GM21381 (cell line): Measurements from ENCODE around the gene TAL1.

Experiments used
- ATAC-seq: cut with Tn5 transposase; IDR thresholded peaks from one replicate; pipeline ENCODE4 v1.9.1; 2021; ENCODE audit warnings: mild to moderate bottlenecking, moderate library complexity; ENCODE audit not compliant: unreplicated experiment

Gene TAL1

DNA sequence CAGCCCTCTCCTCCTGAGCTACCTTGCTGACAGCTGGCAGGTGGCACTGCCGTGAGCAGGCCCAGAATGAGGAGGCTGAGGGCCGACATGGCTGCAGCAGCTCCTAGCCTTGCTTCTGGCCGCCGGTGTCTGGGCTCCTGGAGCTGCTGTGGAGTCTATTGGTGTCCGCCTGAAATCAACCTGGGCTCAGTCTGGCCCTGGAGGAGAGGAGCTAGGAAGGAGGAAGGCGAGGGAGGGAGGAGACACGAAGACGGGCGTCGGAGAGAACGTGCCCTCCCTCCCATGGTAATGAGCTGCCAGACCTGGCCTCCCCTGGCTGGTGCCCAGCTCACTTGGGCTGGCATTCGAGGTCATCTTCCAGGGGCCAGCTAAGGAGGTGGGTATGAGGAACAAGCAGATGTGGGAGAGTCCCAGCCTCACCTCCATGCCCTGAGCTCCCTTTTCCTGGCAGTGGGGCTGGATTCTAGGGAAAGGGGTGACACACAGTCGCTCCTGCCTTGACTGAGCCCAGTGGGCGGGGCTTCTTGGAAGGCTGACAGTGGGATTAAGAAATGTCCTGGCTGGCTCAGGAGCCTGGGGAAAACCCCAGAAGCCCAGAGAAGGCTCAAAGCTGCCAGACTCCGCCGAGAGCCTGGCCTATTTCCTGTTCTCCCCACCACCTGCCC is 42.0 kb downstream of the TAL1 start, which contains the start of gene PDZK1IP1:
Gene PDZK1IP1 (minus strand): TSS at position 193 of the 665 bp plus-strand sequence. CDS start 104 bp downstream, at position 89.
- no peak for ATAC-seq

DNA sequence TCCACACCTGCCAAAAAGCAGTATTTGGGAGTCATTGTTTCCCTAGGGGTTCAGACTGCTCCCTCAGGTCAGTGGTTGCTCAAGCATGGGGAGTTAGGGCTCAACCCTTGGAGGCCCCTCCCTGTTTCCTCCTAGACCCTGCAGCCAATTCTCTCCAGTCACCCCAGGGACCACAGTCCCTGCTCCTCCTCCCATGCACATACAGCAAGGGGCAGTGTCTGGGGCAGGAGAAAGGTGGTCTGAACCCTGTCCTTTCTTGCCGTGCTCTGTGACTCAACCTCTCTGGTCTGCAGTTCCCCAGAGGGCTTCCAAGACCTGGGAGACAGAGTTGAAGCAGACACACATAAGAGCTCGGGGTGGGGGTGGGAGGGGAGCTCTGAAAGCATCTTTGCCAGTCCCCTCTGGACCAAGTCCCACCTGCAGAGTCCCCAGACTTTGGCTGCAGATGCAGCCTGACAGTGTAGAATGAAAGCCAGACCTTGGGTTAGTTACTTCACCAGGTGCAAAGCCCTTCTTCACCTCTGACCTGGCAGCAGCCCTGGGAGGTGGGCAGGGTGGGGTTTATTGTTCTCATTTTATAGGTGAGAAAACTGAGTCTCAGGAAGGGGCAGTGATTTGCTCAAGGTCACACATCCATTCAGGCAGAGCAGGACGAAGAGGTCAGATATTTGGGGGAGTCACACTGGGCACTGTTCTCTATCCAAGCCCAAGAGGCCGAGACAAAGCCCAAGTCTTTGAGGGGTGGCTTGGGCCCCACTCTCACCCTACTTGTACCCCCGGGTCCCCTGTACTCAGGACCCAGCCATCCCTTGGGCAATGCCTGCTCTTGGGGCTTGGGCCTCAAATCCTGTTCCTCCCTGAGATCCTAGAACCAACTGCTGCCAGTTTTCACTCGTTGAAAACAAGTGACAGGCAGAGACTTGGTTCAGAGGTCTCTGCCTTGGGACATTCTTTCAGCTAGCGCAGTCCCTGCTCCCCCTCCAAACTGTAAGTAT is 42.9 kb downstream of the TAL1 start:
- ATAC-seq: no peak

DNA sequence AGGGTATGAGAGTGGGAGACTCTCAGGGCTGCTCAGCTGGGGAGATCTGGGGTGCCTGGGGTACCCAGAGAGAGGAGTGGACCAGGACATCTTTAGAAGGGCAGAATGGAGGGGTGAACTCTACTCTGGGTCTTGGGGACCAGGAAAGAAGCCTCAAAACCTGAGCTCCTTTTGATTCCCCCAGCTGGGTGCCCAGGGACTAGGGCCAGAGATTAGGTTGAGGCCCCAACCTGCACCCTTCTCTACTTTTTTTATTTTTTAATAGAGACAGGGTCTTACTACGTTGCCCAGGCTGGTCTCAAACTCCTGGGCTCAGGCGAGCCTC is 44.1 kb downstream of the TAL1 start:
- no peak for ATAC-seq

DNA sequence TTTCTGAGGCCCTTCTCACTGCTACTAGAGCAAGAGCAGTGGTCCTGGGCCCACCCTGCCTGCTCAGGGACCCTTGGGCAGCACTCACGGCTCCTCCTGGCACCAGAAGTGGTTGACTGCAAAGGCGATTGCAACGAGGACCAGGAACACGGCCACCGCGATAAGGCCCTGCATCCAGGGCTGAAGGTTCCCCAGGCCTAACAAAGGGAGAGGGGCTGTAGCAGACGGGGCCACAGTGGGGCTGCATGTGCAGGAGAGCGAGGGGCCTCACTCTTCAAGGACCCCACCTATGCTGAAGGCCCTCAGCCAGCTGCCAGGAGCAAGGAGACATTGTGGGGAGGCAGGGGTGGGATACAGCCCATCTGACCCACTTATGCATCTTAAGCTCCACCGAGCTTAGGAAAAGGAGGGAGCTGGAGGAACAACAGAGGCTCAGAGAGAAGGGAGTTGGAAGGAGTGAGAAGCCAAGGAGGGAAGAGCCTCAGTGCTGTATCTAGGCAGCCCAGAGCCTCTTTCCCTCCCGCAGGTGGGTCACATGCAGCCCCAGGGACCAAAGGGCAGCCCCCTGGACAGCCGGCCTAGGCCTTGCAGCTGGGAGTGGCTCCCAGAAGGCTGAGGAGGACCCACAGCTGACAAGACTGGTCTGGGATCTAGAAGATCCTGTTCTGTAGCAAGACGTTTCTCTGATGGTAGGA is 44.6 kb downstream of the TAL1 start:
- ATAC-seq: no peak

DNA sequence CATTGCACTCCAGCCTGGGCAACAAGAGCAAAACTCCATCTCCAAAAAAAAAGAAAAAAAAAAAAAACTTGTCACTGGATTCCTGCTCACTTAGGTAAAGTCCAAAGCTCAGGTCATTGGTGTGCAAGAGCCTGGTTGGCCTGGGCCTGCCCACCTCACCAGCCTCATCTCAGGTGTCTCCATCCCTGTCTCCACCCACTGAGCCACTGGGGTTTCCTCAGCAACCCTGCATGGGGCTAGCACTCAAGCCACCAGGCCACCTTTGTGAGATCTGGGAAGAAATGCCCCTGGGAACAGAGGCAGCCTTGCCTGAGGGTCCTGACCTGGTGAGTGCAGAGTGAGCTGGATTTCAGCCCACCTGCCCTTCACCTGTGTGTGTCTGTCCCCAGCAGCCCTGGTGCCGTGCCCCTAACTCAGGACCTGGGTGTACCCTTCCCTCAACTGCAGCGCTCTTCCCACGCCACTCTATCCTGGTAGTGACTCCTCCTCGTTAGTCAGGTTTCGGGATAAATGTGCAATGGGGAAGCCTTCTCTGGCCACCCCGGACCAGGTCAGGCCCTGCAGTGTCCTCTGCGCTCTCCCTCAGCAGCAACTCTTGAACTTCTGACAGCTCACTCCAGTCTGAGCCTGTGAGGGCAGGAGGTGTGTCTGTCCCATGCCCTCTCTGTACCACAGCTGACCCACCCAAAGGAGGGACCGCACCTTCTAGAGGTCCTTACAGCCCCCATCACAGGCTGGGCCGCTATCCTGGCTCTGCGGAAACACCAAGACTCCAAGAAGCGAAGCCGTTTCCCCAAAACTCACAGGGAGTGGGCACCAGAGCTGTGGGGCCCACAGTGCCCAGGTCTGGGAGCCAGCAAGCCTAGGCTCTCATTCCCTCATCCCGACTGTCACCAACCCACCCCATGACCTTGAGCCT is 45.5 kb downstream of the TAL1 start:
- no peak for ATAC-seq

DNA sequence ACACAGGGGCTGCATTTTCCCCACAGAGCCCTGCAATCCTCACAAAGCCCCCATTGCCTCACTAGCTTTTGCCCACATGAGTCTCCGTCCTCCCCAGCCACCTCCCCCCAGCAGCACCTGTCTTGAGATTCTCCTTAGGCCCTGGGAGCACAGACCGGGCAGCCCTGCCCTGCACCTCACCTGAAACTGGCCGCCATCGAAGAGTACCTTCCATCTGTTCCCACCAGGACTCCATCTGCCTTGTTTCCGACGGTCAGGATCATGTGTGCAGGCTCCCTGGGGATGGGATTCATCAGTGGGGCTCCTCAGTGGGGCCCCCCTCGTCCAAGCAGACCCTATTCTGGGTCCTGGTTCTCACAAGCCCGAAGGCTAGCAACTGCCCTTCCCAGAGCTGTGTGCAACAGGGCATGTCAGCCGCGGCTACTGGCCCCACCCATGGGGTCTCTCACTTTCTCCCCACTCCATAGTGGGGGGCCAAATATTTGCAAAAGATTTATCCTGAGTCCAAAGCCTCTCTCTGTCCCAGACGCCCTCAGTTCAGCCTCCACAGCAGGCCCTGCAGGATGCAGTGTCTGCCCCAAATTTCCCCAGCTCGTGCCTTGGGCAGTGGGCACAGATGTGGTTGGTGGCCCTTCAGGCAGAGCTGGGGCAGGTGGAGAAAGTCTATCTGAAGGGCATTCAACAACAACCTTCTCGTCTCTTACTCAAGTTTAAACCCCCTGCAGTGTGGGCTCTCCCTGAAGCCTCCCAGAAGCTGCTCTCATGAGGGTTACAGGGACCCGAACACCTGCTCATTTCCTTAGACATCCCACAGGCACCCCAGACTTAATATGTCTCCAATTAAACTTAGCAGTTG is 47.0 kb downstream of the TAL1 start:
- ATAC-seq: no peak

DNA sequence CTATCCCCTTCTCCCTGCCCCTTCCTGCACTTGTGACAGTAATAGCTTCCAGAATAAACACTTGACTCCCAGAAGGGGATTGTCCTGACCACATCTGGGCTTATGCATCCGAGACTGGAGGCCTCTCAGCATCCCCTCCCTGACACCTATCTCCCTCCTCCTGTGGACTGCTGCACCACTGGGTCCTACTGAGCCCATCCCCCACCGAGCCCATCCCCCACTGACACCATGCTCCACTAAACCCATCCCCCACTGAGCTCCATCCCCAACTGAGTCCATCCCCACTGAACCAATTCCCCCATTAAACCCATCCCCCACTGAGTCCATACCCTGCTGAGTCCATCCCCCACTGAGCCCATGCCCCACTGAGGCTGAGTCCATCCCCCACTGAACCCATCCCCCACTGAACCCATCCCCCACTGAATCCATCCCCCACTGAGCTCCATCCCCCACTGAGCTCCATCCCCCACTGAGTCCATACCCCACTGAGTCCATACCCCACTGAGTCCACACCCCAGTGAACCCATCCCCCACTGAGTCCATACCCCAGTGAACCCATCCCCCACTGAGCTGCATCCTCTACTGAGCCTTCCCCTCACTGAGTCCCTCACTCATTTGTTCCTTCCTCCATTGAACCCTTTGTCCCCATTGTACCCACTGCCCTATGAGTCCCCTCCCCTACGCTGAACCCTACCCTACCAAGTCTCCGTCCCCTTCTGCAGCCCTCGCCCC is 47.8 kb downstream of the TAL1 start:
- ATAC-seq: no peak

DNA sequence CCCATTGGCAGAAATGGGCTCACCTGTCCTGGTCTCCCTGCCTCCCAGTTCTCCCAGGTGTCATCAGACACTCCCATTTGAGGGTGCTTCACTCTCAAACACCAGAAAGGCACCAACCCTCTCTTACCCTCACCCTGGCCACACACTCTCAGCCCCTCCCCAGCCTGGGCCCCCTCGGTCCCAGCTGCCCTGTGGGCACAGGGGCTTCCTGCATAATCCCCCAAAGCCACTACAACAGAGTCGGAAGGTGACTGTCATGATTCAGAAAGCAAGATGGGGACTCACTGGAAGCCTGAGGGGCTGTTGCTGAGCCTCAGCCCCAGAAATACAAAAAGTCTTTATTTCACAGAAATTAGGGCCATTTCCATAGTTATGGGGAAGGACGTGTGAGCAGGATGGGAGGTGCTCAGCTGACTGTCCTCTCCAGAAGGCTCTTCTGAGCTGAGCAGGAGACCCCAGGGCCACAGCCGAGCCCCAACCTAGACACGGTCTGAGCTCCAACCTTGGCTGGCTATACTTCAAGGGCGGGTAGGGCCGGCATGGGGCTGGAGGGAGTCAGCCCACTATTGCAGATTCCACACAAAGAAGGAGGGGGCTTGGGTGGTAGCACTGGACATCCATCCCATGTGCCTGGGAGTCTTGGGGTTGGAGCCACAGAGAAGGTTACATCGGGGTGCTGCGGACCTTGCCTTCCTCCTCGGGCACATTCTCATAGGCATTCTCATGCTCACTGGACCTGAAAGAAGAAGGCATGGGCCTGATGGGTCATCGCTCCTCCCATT is 48.5 kb downstream of the TAL1 start:
- ATAC-seq: no peak

DNA sequence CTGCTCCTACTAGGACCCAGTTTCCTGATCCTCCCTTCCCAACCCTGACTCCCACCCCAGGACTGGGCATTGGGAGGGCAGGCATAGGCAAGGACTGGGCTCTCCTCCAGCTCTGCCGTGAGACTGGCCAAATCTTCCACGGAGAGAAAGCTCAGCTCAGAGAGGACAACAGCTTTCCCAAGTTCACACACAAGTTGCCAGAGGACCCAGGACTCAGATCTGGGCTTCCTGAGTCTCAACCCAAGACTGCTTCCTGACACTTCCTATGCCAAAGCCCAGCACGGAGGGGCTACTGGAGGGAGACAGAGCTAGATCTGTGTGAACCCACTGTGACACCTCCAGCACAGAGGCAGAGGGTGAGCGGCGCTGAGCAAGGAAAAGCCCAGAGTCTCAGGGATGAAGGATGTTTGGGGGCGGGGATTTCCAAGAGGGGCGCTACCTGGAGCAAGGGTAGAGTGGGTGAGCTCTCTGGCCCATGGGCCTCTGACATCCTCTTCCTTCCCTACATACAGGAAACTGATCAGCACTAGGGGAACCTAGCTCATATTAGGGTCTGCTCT is 49.3 kb downstream of the TAL1 start:
- ATAC-seq: no peak

DNA sequence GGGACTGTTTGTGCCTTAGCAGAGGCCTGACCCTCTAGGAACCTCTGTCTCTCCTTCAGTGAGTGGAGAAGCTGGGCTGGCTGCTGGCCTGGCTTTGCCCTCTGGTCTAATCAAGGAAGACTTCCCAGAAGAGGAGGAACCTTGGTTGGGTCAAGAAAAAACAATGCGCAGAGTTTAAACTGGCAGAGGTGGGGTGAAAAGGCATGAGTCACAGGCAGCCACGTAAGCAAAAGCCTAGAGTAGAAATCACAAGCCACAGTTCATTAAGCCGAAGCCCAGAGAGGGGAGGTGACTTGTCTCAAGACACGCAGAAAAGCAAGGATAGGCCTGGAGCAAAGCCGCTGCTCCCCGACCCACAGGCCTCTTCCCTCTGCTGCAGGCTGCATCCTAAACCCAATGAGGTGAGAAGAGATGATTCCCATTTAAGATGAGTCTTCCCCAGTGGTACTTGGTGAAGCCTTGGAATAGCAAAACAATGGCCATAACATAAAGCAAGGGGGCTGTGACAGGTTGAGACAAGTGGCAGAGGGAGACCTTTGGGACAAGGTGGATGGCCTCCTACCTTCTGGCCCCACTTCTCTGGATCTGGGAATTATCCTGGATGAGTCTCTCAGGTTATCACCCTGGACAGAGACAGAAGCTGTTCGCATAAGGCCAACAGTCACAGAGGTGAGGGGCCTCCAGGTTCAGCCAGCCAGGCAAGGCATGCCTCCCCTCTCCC is 49.9 kb downstream of the TAL1 start:
- ATAC-seq: no peak

DNA sequence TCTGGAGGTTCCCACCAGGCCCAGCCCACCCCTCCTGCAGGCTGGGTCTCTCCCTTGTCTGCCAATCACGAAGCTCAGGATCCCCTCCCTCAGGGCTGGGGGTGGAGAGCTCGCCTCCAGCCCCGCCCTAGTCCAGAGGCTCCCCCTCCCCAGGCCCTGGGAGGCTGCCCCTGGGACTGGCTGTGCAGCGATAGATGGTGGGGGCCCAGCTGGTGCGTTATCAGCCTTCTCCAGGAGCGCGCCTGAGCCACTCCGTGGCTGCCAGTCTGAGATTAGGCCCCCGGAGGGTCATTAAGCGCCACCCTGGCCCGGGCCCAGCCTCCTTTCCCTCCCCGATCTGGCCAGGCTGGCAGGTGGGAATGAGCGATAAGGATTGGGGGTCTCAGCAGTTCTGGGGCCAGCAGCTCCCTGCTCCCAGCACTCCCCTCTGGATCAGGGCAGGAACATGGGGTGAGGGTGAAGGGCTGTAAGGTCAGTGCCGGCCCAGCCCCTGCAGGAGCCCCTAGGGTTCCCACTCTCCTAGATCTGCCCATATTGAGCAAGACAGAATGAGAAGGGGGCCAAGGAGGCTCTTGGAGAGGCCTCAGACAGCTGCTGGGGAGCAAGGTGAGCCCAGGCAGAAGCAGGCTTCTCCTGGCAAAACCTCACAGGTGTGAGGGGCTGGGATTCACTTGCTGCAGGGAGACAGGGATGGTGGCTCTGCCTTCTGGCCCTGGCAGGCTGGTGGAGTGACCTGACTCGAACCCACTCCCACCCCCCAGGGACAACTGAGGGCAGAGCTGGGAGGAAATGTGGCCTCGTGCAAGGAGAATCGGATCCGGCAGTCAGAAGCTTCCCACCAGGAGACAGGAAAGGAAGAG is 50.7 kb downstream of the TAL1 start:
- ATAC-seq: no peak

DNA sequence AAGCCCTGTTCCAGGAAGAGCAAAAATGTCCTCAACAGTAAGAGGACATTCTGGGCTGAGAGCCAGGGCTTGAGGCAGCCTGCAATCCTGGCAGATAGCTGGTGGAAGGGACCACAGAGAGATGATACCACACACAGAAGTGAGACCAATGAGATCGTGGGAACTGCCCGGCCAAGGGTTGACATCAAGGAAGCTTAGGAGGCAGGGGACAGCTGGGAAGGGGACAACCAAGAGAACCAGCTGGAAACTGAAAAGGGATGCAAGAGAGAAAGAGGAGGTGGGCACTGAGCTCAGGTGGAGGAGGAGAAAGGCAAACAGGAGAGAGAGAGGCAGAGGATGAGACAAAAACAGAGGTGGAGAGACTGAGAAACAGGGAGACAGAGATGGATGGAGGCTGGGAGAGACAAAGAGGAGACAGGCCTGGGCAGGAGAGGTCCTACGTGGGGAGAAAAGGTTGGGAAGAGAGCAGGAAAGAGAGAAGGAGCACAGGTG is 51.4 kb downstream of the TAL1 start:
- ATAC-seq: no peak

DNA sequence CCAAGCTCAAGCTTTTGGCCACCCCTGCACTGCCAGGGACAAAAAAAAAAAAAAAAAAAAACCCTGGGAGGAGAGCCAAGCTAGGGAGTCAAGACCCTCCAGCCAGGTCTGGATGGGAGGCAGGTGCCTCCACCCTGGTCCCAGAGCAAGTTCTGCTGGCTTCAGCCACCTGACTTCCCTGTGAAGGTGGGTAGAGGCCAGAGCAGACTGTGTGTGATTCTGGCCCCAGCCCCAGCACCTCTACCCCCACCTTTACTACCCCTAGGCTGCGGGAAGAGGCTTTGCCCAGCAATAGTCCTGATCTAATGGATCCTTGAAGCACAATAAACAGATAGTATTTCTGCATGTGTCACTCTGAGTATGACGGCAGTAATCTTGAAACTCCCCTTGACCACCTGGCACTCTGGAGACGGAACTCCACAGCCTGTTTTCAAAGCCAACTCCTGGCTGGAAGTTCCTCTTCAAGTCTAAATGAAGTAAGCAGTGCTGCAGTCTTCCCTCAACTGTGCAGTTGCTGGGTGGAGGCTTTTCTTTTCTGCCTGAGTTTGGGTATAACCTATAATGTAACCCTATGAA is 51.9 kb downstream of the TAL1 start:
- no peak for ATAC-seq

DNA sequence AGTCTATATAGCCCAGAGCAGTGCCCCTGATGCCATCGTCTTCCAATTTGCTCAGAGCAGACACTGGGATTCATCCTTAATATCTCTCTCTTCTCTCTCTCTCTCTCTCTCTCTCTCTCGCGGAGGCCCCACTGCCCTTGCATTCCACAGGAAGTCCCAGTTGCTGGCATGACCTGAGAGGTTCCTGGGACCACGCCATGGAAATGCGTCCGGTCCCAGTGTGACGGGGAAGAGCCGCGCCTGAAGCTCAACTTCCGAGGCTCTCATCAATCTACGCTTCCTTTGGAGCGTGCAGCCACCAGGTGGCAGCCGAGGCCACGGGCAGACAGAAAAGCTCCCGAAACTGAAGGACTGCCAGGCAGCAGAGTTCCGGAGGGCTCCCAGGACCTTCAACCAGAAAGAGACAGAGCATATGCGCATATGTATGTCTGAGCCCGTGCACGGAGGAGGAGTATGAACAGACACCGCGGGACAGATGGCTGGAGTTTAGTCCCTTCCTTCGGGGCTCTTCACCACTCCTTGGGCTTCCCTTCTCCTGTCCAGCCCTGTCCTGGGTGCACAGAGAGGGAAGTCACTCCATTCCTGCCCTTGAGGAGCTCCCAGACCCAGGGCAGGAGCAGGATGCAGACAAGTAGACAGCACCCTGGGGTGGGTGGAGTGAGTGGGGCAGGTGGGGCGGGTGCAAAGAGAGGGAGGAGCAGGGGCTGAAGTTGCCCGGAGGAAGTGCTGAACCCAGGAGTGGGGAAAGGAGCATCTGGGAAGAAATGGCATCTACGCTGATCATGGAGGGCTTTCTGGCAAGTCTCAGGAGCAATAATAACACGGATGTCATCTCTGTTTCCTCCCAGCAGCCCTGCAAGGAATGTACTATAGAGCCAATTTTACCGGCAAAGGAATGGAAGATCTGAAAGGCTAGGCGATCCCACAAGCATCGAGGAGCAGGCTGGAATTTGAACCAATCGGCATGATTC is 52.7 kb downstream of the TAL1 start:
- peak; percentile 80 for ATAC-seq

DNA sequence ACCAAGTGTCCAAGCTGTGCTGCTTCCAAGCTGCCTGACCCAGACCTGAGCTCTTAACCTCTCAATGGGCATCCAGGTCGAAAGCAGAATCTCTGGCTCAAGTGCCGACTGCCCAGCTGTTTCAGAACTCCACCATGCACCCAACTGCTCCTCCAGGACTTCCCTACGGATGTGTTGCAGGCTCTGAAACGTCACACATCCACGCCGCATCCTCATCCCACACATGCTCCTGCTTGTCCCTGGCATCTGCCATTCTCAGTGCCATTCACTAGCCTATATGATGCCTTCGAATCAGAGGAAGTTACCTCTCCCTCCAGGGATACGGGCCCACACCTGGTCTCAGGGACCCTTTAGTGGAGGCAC is 53.4 kb downstream of the TAL1 start:
- ATAC-seq: no peak
